Ovary (tissue), 3 donors: Measurements from ENCODE around the gene GPS1.

Source experiments
- EP300 ChIP-seq: sonication (generic); formaldehyde crosslinking; IDR thresholded peaks from one replicate; pipeline ENCODE4 v1.6.1; 2017; ENCODE audit warnings: antibody characterized with exemption
- POLR2A ChIP-seq: fragments of 450-650 bp; IDR thresholded peaks from one replicate; pipeline ENCODE4 v1.6.1; 2017; ENCODE audit warnings: antibody characterized with exemption, mild to moderate bottlenecking, moderate library complexity
- TF ChIP-seq, protein P1 (sequence below), 3 donors: fragments of 450-650 bp in 2 of 3; fragments of 200-600 bp in 1 of 3; IDR thresholded peaks; one replicate each; pipeline versions ENCODE4 v1.5.1 to v1.8.0; 2016 to 2022; ENCODE audit warnings: antibody characterized with exemption in 3 of 3, mild to moderate bottlenecking in 1 of 3
- donor health status: DM: no; HTN: no; CAD: no.

DNA sequence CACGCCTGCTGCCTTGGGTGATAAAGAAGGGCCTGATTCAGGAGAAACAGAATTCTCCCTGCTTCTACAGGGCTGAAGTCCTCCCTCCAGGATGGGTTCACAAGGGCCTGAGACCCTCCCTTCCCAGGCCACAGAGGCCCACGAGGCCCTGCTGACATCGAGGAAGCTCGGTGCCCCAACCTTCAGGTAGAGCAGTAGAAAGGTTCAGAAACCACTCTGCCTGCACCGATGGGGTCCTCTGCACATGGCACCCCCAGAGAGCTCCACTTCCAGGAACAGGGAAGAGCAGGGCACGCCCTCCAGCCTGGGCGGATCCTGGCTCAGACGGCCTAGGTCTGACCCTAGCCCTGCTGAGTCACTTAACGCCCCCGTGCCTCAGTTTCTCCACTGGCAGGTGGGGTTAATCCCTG is 29.8 kb upstream of the GPS1 start:
- TF ChIP-seq POLR2A (no peak), EP300 (no peak)
- TF ChIP-seq, protein P1, sequence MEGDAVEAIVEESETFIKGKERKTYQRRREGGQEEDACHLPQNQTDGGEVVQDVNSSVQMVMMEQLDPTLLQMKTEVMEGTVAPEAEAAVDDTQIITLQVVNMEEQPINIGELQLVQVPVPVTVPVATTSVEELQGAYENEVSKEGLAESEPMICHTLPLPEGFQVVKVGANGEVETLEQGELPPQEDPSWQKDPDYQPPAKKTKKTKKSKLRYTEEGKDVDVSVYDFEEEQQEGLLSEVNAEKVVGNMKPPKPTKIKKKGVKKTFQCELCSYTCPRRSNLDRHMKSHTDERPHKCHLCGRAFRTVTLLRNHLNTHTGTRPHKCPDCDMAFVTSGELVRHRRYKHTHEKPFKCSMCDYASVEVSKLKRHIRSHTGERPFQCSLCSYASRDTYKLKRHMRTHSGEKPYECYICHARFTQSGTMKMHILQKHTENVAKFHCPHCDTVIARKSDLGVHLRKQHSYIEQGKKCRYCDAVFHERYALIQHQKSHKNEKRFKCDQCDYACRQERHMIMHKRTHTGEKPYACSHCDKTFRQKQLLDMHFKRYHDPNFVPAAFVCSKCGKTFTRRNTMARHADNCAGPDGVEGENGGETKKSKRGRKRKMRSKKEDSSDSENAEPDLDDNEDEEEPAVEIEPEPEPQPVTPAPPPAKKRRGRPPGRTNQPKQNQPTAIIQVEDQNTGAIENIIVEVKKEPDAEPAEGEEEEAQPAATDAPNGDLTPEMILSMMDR (IDR thresholded peaks at IDR 0.05), result no peak
